ENCODE data around the gene TNFSF8.

TNFSF8 gene, protein sequence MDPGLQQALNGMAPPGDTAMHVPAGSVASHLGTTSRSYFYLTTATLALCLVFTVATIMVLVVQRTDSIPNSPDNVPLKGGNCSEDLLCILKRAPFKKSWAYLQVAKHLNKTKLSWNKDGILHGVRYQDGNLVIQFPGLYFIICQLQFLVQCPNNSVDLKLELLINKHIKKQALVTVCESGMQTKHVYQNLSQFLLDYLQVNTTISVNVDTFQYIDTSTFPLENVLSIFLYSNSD

DNA sequence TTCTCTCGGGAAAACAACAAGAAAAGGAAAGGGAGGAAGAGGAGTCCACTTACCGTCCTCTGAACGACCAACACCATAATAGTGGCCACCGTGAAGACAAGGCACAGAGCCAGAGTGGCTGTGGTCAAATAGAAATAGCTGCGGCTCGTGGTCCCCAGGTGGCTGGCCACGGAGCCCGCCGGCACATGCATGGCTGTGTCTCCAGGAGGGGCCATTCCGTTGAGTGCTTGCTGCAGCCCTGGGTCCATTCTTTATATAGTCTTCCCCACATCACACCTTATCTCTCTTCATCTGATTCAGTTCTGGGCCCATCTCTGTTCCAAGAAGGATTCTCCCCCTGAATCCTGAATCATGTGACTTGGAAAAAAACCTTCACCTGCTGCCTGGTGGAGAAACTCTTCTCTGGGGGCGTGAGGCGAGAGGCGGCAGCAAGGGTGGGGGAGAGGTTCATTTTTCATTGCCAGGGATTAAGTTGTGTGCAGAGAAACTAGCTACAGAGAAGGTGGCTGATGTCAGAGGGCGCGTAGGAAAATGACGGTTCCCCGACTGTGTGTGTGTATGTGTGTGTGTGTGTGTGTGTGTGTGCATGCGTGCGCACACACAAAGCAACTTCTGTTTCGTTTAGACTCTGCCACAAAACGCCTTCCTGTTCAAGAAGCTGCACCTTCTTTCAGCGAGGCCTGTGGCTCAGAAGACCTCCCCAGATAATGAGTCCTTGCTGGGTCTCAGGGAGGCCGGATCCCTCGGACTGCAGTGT is at the start of gene TNFSF8:
Gene TNFSF8 (minus strand): TSS at position 536 of the 757 bp plus-strand sequence. CDS start 288 bp downstream, at position 248.
- no peak for DNase-seq (ENCODE audit: low spot score)

DNA sequence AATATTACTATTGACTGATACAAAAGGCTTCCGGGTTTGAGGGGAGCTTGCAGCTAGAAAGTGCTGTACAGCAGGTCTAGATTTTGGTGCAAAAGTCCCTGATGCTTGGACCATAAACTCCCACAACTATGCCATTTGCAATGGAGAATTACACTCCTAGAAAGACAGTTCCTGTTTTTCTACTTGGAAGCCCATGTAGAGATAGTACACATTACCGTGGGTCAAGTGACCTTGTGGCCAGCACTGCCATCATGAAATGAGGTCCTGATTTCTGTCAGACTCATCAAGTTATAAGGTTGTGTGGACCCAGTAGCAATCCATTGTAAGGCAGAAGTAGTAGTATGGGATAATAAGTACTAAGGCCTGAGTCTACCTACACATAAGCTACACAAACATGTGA is 42.8 kb upstream of the TNFSF8 start:
- no peak for DNase-seq (ENCODE audit: low spot score)

DNA sequence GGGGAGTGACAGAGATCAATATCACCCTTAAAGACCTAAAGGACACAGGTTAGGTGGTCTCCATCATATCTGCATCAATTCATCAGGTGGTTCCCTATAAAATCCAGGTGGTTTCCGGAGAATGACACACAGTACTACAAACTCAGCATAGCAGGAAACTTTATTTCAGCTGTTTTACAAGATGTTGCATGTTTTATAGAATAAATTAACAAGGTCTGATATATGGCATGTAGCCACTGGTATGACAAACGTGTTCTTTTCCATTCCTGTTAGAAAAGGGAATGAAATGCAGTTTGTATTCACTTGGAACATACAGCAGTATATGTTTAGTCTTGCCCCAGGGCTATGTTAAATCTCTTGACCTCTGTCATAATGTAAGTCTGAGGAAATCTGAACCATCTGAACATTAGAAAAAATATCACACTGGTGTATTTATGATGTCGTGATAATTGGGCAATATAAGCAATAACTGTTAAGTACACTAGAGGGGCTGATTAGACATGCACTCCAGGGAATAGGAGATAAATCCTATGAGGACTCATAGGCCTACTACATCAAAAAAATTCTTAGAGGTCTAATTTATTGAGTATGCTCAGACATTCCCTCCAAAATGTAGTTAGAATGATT is 42.2 kb upstream of the TNFSF8 start:
- DNase-seq (ENCODE audit: low spot score): no peak

DNA sequence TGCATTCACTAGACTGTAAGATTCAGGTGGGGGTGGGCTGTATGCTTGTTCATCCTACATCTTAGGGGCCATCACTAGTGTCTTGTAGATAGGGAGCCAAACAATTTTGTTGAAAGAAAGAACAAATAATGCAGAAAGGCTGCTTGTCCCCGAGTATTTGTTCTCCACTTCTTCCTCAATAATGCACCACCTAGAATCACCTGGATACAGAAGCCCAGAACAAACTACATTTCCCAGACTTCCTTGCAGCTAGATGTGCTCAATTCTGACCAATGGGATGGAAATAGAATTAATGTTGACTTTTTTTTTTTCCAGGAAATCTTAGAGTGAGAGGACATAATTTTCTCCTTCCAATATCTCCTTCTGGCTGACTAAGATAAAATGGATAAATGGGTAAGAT is 38.9 kb upstream of the TNFSF8 start:
- no peak for DNase-seq (ENCODE audit: low spot score)

DNA sequence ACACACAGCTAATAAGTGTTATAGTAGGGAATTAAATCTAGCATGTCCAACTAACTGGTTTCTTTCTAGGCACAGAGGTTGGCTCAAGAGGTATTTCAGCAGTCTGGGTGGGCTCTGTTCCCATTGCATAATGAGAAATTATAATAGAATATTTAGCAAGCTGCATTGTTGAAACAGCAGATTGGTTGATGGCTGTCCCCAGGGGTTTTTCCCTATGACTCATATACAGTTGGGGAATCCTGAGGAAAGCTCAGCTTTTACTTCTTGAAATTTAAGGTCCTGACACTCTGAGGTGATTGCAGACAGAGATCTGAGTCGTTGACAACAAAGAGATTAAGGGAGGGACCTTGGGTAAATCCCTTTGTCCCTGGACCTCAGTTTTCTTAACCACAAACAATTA is 38.3 kb upstream of the TNFSF8 start:
- peak; percentile 8 for DNase-seq (ENCODE audit: low spot score)

DNA sequence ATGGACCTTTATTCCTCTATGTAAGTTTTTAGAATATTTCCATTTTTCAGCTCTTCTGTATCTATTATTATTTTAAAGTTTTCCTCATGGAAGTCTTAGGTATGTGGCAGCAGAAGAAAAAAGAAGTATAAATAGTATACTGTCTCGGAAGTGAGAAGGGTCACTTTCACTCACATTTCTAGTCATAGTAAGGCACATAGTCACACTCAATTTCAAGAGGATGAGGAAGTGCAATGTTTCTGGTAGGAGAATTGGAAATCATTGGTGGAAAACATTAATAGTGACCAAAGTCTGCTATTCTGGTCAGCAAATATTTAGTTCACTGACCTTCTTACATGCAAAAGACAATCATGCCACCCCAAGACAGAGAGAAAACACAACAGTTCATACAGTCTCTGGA is 35.2 kb upstream of the TNFSF8 start:
- no peak for DNase-seq (ENCODE audit: low spot score)

DNA sequence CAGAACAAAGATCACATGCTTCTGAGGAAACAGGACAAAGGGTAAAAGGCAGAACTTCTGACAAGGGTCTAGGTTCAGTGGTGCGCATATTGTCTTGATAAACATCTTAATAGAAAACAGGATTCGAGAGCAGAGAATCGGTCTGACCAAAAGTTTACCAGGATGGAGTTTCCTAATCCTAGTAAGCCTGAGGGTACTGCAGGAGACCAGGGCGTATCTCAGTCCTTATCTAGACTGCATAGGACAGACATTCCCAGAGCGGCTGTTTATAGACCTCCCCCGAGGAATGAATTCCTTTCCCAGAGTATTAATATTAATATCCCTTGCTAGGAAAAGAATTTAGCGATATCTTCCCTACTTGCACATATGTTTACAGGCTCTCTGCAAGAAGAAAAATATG is 32.4 kb upstream of the TNFSF8 start:
- DNase-seq (ENCODE audit: low spot score): no peak

DNA sequence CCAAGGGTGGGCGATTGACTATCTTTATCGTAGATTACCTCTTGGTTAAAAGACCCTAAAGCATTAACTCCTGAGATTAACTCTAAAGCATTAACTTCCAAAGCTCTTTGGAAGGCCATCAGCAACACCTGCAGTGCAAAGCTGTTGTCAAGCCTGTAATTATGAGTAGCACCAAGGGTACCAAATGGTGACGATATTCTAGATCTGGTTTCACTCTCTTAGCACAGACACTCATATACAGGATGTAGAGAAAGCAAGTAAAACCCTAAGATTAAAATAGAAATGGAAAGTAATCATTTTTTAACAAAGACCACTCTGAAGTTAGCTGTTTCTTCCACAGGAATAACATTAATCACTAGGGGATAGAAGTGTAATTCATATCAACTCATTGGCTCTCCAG is 29.9 kb upstream of the TNFSF8 start:
- no peak for DNase-seq (ENCODE audit: low spot score)

DNA sequence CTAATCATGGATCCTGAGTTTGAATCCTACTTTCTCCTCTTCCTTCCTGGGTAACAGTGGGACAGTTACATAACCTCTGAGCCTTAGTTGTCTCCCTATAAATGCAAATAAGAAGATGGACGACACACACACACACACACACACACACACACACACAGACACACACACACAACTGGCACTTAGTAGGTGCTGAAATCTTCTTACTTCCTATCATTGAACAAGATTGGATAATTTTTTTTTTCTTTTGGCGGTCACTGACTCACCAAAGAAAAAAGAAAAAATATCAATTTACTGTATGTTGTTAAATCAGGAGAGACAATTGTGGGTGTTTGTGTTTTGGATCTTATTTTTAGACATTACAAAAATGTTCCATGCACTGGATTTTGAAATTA is 28.4 kb upstream of the TNFSF8 start:
- DNase-seq (ENCODE audit: low spot score): no peak

DNA sequence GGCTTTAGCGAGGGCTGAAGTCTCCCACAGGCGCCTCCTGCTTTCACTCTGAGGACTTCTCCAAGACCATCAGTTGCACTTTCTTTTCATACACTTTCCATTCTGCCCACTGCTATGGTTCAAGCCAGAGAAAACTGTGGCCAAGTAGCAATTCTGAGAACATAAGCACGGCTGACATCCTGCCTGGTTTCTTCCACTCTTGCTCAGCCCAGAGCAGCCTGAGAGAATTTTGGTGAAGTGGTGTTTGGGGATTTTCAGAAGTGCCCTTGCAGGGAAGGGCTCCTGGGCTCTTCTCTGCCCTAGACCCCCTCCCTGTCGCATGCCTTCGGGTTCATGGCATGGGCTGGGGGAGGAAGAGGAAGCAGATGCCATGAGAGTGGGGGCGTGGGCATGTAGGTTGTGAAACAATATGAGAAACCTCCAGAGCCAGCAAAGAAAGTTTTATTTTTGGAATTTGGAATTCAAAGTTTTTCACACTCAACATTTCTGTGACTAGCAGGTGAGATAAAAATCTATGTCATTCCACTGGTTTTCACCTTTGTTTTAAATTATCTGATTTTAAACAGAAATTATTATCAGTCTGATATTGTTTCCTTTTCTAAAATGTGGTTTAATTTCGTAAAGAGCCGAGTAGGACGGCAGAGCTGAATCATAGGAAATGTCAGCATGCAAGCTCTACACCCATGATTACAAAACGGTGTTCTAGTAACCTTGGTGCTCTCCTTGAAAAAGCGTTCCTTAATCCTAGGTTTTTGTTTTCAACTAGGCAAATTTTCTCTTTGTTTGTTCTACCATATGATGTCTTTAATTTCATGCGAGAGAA is 27.8 kb upstream of the TNFSF8 start:
- DNase-seq (ENCODE audit: low spot score): no peak

DNA sequence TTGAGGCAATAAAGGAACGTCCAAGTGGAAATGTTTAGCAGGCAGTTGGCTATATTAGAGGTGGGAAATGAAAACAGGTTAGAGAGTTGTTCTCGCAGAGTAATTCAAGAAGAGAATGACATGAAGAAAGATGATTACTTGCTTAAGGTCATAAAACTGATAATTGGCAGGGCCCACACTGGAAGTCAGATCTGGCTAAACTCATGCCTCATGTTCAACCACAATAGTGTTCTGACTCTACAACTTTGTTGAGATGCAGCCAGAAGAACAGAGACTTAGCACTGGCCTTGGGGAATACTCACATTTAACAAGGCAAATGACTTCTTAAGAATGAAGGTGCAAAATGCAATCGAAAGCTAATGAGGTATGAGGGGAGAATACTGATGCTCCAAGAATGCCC is 27.2 kb upstream of the TNFSF8 start:
- DNase-seq (ENCODE audit: low spot score): no peak

DNA sequence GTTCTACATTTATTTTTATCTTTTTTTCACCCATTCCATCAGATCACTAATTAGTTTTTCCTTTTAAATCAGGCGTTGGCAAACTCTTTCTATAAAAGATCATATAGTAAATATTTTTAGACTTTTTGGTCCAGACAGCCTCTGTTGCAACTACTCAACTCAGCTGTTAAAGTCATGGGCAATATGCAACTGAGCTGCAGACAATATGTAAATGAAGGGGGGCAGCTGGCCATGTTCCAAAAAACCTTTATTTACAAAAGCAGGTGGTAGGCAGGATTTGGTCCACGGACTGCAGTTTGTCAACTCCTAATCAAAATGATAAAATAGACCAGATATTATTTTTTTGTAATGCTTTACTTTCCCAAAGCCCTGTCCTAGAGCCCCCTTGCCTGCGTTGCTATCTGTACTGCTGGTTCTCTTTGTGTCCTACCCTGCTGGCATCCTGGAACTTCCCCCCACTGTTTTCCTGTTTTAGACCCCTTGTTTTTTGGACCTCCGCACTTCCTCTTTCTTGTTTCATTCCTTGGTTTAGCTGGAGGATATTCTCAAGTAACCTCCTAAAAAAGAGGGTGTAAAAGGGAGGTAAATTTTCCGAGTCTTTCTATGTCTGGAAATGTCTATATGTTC is 24.7 kb upstream of the TNFSF8 start:
- no peak for DNase-seq (ENCODE audit: low spot score)

DNA sequence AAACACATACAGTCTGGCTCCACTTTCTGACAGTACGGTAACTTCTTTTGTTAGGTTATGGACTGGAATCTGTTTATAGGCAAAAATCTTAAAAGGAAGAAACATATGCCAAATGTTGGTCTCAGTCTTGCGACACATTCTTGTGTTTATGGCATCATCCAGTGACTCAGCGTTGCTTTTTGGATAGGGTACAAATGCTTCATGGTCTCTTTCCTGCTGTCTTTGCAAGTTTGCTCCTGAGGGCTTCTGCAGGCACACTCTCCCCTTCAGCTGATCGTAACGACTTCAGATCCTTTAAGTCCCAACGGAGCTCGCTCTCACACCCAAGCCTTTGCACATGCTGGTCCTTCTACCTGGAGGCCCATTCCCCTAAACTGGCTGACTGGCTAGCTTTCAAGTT is 23.6 kb upstream of the TNFSF8 start:
- DNase-seq (ENCODE audit: low spot score): peak; percentile 41

DNA sequence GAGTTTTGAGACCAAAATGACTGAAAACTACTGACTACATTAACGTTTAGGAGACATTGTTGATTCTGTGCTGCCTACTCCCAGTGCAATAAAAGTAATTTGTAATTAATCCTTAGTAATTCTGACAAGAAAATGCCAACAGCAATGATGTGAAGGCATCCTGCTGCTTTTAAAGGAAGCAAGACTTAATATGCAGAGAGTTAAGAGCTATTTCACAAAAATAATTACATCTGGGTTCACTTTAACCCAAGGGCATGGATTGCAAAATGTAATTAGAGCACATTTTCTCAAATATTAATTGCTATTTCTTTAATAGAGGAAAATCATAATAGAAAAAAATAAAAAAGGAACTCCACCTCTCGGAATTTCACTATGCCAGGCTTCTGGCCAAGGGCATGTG is 22.7 kb upstream of the TNFSF8 start:
- DNase-seq (ENCODE audit: low spot score): no peak

DNA sequence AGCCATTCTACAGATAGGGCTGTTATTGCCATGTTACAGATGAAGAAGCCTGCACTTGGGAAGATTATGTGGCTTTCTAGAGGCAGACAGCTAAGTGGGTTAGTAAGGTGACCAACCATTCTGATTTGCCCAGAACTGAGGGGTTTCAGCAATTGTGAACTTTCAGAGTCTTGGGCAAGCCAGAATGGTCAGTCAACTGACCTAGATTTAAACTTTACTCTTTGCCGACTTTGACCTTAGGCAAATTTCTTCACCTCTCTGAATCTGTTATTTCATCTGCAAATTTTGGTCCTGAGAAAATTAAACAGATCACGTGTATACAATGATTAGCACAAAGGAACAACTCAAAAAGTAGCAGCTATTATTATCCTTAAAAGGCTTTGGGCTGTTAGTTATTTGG is 20.4 kb upstream of the TNFSF8 start:
- DNase-seq (ENCODE audit: low spot score): no peak

DNA sequence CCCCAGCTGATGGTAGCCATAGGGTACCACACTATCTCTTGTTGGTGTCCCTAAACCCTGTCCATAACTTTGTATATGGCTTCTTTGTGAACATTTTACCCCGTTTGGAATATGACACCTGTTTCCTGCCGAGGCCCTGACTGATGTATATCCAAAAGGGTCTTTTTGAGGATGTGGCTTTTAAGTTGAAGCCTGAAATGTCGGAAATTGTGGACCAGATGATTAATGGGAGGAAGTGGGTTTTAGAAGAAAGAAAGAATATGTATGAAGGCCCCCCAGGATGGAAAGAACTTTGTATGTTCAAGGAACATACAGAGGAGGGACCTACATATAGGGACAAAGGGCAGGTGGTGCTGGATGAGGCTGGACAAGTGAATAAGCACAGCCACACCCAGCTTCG is 16.7 kb upstream of the TNFSF8 start:
- no peak for DNase-seq (ENCODE audit: low spot score)

DNA sequence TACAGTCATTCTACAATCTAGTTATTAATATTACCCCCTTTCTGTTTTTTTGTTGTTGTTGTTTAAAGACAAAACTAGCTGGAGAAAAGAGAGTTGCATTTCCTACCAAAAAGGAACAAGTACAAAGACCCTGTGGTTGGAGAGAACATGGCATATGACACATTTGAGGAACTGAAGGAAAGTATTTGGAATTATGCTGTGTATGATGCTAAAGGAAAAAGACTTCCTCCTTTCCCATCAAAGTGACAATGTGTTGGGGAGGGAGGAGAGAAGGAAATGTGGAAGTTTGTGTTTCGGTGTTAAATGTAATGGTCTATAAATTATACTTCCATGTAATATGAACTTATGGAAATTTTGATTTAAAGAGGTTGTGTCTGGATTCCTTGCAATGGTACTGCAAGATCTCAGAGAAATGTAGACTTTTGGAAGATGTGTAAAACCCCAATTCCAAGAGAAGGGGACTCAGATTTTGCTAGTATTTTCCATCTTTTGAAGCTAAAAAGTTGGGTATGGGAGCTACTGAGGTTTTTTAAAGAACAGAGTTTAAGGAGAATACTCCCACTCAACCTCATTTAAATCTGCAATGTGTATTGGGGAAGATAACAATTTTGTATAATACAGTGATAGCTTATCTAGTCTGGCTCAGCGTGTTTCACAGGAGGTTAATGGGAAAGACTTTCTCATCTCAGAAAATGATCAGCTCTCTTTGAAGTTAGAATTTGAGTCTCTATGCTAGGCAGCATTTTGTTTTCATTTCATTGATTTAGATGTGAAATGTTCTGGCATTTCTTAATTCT is 15.4 kb upstream of the TNFSF8 start:
- no peak for DNase-seq (ENCODE audit: low spot score)

DNA sequence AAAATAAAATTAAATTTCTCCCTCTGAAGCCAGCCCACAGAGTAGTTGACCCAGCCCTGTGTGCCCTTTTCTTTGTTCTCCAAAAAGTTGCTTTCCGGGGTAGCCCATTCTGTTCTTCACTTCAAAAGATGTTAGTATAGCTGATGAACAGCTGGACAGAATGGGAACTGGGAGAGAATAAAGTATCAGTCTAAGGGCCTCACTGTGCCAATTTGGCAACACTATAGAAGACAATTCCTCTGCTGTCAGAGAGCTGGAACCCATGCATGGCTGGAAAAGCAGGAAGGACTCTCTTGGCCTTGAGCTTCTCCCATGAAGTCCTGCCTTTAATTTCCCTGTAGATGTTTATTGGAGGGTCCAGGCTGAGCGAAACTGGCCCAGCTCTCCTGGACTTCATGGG is 11.0 kb upstream of the TNFSF8 start:
- no peak for DNase-seq (ENCODE audit: low spot score)

DNA sequence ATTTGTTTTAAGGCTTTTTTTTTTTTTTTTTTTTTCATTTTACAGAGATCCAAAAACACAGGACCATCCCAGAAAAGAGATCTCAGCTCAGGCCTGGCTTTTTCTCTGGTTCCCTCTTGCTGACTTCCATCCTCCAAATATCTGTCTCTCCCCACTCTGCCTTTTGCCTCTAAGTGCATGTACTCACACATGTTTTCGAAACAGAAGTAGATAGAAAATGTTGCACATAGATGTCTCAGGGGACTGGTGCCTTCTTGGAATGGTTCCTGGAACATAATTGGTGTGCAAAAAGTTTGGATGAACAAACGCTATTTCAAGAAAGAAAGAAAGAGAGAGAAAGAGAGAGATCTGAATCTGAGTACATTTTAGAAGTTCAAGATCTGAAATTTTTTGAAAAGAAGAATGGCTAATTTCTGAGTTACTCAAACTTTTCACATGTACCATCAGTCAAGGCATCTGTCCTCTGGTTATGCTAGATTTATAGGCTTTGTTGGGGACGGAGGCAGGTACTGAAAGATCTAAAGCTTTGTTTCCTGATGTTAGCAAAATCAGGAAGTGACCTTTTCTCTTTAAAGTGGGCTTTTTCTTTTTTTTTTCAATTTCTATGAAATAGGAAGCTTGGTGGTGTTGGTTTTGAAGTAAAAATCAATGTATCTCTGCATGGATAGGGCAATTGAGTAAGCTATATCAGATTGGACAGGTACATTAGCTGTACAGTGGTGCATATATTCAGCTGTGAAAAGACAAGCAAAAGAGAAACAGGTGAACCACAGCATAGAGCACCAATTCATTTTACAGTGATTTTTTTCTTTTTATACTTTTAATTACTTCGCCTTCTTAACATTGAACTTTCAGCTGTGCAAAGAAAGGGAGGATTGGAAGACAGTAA is 8.5 kb upstream of the TNFSF8 start:
- DNase-seq (ENCODE audit: low spot score): no peak

DNA sequence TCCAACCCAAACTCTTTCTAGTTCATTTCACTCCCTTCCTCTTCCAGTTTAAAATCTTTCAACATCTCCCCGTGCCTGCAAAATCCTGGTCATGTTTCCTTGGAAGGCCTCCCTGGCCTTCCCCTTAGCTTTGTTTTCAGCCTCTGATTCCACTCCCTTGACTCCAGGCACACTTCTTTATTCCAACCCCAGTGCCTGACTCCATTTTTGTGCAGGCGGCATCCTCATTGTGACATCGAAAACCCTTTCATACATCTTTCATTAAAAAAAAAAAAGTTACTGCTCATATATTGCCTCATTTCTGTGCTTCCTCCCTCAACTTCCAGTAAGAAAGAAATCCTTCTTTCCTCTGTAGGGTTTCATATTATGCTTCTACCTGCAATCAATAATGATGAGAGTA is 7.1 kb upstream of the TNFSF8 start:
- DNase-seq (ENCODE audit: low spot score): no peak
